ENCODE results near the gene TEX12. TPM values are rescaled to one million over a fixed set of nuclear protein-coding genes. Genes with fewer than 3 reads are reported as not detected.

TEX12 gene
- total and polyA plus RNA-seq, 10 donors = 0.16 to 2.9 (median 0.57) TPM; not detected in 5

GRCh38 chr11:112216561-112217105 is 49.5 kb downstream of the TEX12 start:
- Histone ChIP-seq H3K4me3 (no peak overlapping the region), H3K27ac (no peak overlapping the region), H3K36me3 (no peaks in the 10 kb centered on the region), H3K4me1 (peaks cover 0 to 8% (median 5%) of the 10 kb centered on the region in 6 donors), H3K9me3 (no peaks in the 10 kb centered on the region), H3K27me3 (replicated peaks in 1 of 7) (no peaks in the 10 kb centered on the region)
- intact Hi-C loops (cut with DNase I; ENCODE audit: low total_unique reads) = loop anchor here (10.0 kb wide), 2 partner anchors 1068 to 1318 kb away; no protein-coding TSS in a partner anchor
- WGBS, 5 donors = 95 to 100% (median 96%) methylated on average over 1 of the region's 1 CpG
- DNase-seq = no peak
- TF ChIP-seq CTCF (IDR thresholded peaks at IDR 0.05 in 8 of 11, conservative IDR thresholded peaks at IDR 0.05 in 3 of 11) (no peak), POLR2A (IDR thresholded peaks at IDR 0.05) (no peak), POLR2AphosphoS5 (IDR thresholded peaks at IDR 0.05) (no peak)

GRCh38 chr11:112219476-112220232 is 52.5 kb downstream of the TEX12 start:
- intact Hi-C loops (cut with DNase I; ENCODE audit: low total_unique reads) = loop anchor here (2.0 to 10.0 kb wide), 3 partner anchors 61 to 1315 kb away; no protein-coding TSS in a partner anchor
- H3K27me3 ChIP-seq (replicated peaks in 1 of 7) = no peaks in the 10 kb centered on the region
- H3K27ac ChIP-seq = no peak overlapping the region
- H3K4me1 ChIP-seq = peaks cover 0 to 8% (median 5%) of the 10 kb centered on the region in 6 donors
- no peaks in the 10 kb centered on the region for H3K36me3 ChIP-seq
- DNase-seq = peak; percentile 70
- 35 to 39% (median 36%) methylated on average over 7 of the region's 7 CpGs for WGBS, 5 donors
- H3K4me3 ChIP-seq = no peak overlapping the region
- no peaks in the 10 kb centered on the region for H3K9me3 ChIP-seq
- TF ChIP-seq CTCF (IDR thresholded peaks at IDR 0.05 in 8 of 11, conservative IDR thresholded peaks at IDR 0.05 in 3 of 11) (peak; percentile 74 to 94 (median 86)), POLR2A (IDR thresholded peaks at IDR 0.05) (no peak)

- Histone ChIP-seq H3K4me1 (peaks cover 0 to 13% (median 5%) of the 10 kb centered on the region in 6 donors), H3K36me3 (no peaks in the 10 kb centered on the region), H3K4me3 (no peak overlapping the region), H3K27me3 (replicated peaks in 1 of 7) (no peaks in the 10 kb centered on the region), H3K27ac (no peak overlapping the region), H3K9me3 (no peaks in the 10 kb centered on the region)
- WGBS, 5 donors = 61 to 77% (median 73%) methylated on average over 3 of the region's 3 CpGs
- intact Hi-C loops (cut with DNase I; ENCODE audit: low total_unique reads) = loop anchor here (2.0 kb wide), 1 partner anchor 59 kb away; no protein-coding TSS in a partner anchor
- TF ChIP-seq POLR2A (IDR thresholded peaks at IDR 0.05) (no peak), CTCF (IDR thresholded peaks at IDR 0.05 in 8 of 11, conservative IDR thresholded peaks at IDR 0.05 in 3 of 11) (no peak), POLR2AphosphoS5 (IDR thresholded peaks at IDR 0.05) (no peak)
- DNase-seq = no peak
Measured at GRCh38 chr11:112221274-112221835, 54.2 kb downstream of the TEX12 start.

Small RNA genes lying within 50 kb of the gene (small RNA-seq; reads per million reads assigned to genes)
- 0 reads per million in 4 donors for gene MRPS36P4

Other genes starting within 250 kb of the TEX12 start
- gene C11orf52, start 248.5 kb upstream of the TEX12 start, total RNA-seq = 1 to 10 TPM in 2 of 7 donors, under 1 TPM in 3, not detected in 2; 0.32 to 1.5 (median 0.44) TPM
- gene C11orf52, start 248.5 kb upstream of the TEX12 start, polyA plus RNA-seq = under 1 TPM; 0.52 to 0.86 (median 0.74) TPM
- 10 to 100 TPM in 2 of 7 donors, 1 to 10 TPM in 5; 1.7 to 14.4 (median 7.5) TPM for gene DIXDC1, start 230.0 kb upstream of the TEX12 start, total RNA-seq
- gene DIXDC1, start 230.0 kb upstream of the TEX12 start, polyA plus RNA-seq = 1 to 10 TPM in 1 of 3 donors, under 1 TPM in 2; 0.78 to 1.2 (median 0.89) TPM
- gene DLAT, start 142.0 kb upstream of the TEX12 start, total RNA-seq = 10 to 100 TPM; 17.5 to 22.9 (median 19.2) TPM
- 10 to 100 TPM in 2 of 3 donors, 1 to 10 TPM in 1; 8.1 to 13.0 (median 10.2) TPM for gene DLAT, start 142.0 kb upstream of the TEX12 start, polyA plus RNA-seq
- gene PIH1D2, start 93.4 kb upstream of the TEX12 start, total RNA-seq = 1 to 10 TPM in 4 of 7 donors, under 1 TPM in 3; 0.38 to 2.2 (median 1.3) TPM
- under 1 TPM; 0.18 to 0.70 (median 0.63) TPM for gene PIH1D2, start 93.4 kb upstream of the TEX12 start, polyA plus RNA-seq
- gene NKAPD1, start 93.1 kb upstream of the TEX12 start, total RNA-seq = 10 to 100 TPM; 11.3 to 21.6 (median 13.4) TPM
- 10 to 100 TPM; 10.1 to 15.7 (median 13.7) TPM for gene NKAPD1, start 93.1 kb upstream of the TEX12 start, polyA plus RNA-seq
- gene TIMM8B, start 80.6 kb upstream of the TEX12 start, total RNA-seq = 10 to 100 TPM; 16.8 to 38.4 (median 29.4) TPM
- gene TIMM8B, start 80.6 kb upstream of the TEX12 start, polyA plus RNA-seq = 10 to 100 TPM; 66.3 to 98.9 (median 97.0) TPM
- gene SDHD, start 80.5 kb upstream of the TEX12 start, total RNA-seq = 10 to 100 TPM; 77.3 to 99.9 (median 90.7) TPM
- gene SDHD, start 80.5 kb upstream of the TEX12 start, polyA plus RNA-seq = 100 to 1,000 TPM in 2 of 3 donors, 10 to 100 TPM in 1; 73.7 to 121 (median 114) TPM
- gene IL18, start 3.3 kb upstream of the TEX12 start, total RNA-seq = 10 to 100 TPM; 38.5 to 83.5 (median 63.8) TPM
- gene IL18, start 3.3 kb upstream of the TEX12 start, polyA plus RNA-seq = 10 to 100 TPM; 44.9 to 77.5 (median 47.8) TPM
- gene BCO2, start 8.1 kb downstream of the TEX12 start, total RNA-seq = 1 to 10 TPM; 3.3 to 7.8 (median 3.8) TPM
- 1 to 10 TPM; 1.6 to 4.8 (median 2.6) TPM for gene BCO2, start 8.1 kb downstream of the TEX12 start, polyA plus RNA-seq
- 10 to 100 TPM; 19.5 to 31.8 (median 23.7) TPM for gene PTS, start 59.1 kb downstream of the TEX12 start, total RNA-seq
- 10 to 100 TPM; 19.5 to 23.0 (median 22.4) TPM for gene PTS, start 59.1 kb downstream of the TEX12 start, polyA plus RNA-seq
- not detected for gene PLET1, start 93.5 kb downstream of the TEX12 start, total RNA-seq
- not detected for gene PLET1, start 93.5 kb downstream of the TEX12 start, polyA plus RNA-seq